Measurements from ENCODE around the gene CA10. TPM values are rescaled to one million over a fixed set of nuclear protein-coding genes. Genes with fewer than 3 reads are reported as not detected.

The CA10 gene
- total and polyA plus RNA-seq, 2 donors (not counting 3 experiments of a cell fraction or from before 2014, with no cell fraction given), result not detected

DNA sequence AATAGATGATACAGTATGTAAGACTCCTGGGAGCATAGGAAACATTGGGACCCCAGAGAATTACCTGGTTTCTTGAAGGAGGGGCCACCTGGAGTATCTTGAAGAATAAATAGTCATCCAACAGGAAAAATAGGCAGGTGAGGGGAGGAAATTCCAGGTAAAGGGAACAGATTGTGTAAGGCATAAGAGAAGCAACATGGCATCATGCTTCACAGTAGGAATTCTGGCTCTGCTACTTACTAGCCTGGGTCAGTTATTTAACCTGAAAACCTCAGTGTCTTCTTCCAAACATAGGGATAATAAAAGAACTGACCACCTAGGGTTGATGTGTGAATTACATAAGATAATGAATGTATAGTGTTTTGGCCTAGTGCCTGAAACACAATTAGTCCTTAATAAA lies 122.1 kb downstream of the CA10 start:
- Histone ChIP-seq H4K20me1 (replicated peaks; ENCODE audit: control insufficient read depth, extremely low read depth, insufficient read depth, low read length) (no peaks in the 10 kb centered on the region), H3K27ac (ENCODE audit: insufficient read depth, low read depth, low read length) (no peak overlapping the region), H3K79me2 (ENCODE audit: control insufficient read depth, insufficient read depth, low read length) (no peaks in the 10 kb centered on the region), H3K9ac (replicated peaks; ENCODE audit: extremely low read depth, insufficient read depth, low read length) (no peak overlapping the region), H3K9me3 (replicated peaks; ENCODE audit: control insufficient read depth, insufficient read depth, low read length) (no peaks in the 10 kb centered on the region), H3K4me2 (ENCODE audit: insufficient read depth, low read length) (no peak overlapping the region), H3K4me1 (ENCODE audit: control insufficient read depth, extremely low read depth, insufficient read depth, low read length) (no peaks in the 10 kb centered on the region), H3K4me3 (replicated peaks in 1 of 3; ENCODE audit: insufficient read depth in 1 of 3, low read depth in 1 of 3, low read length in 3 of 3) (no peak overlapping the region), H2AFZ (ENCODE audit: low read depth, low read length) (no peak overlapping the region), H3K27me3 (ENCODE audit: control insufficient read depth in 2 of 2, insufficient read depth in 2 of 2, low read length in 2 of 2) (no peaks in the 10 kb centered on the region), H3K9me1 (replicated peaks; ENCODE audit: control insufficient read depth, extremely low read depth, insufficient read depth, low read length) (no peaks in the 10 kb centered on the region), H3K36me3 (ENCODE audit: control insufficient read depth in 2 of 2, extremely low read depth in 1 of 2, insufficient read depth in 2 of 2, low read length in 2 of 2) (no peaks in the 10 kb centered on the region)
- ChIA-PET POLR2A (no interaction called here), CTCF (no interaction called here)
- BruUV-seq (replicated peaks), result no TSS peak
- no peak for TF ChIP-seq POLR2A (IDR thresholded peaks at IDR 0.05; ENCODE audit: low read depth, low read length)
- TF ChIP-seq EZH2 (IDR thresholded peaks at IDR 0.05; ENCODE audit: borderline replicate concordance, low read depth, low read length, severe bottlenecking), result no peak
- no peak for TF ChIP-seq MYC (IDR thresholded peaks at IDR 0.05; ENCODE audit: low read depth, low read length)
- TF ChIP-seq POLR2AphosphoS5 (IDR thresholded peaks at IDR 0.05; ENCODE audit: insufficient read depth, low read depth, low read length), result no peak
- no peak for TF ChIP-seq GATA2 (IDR thresholded peaks at IDR 0.05; ENCODE audit: insufficient read depth, insufficient read length, low read depth, low read length)
- no peak for TF ChIP-seq FOS (IDR thresholded peaks at IDR 0.05; ENCODE audit: borderline replicate concordance, insufficient read depth, low read length)
- TF ChIP-seq, protein P1, sequence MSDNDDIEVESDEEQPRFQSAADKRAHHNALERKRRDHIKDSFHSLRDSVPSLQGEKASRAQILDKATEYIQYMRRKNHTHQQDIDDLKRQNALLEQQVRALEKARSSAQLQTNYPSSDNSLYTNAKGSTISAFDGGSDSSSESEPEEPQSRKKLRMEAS (IDR thresholded peaks at IDR 0.05; ENCODE audit: insufficient read depth, insufficient read length), result no peak
- no peak for TF ChIP-seq JUN (IDR thresholded peaks at IDR 0.05; ENCODE audit: borderline replicate concordance, insufficient read depth, insufficient read length, low read depth)
- TF ChIP-seq, protein P2, sequence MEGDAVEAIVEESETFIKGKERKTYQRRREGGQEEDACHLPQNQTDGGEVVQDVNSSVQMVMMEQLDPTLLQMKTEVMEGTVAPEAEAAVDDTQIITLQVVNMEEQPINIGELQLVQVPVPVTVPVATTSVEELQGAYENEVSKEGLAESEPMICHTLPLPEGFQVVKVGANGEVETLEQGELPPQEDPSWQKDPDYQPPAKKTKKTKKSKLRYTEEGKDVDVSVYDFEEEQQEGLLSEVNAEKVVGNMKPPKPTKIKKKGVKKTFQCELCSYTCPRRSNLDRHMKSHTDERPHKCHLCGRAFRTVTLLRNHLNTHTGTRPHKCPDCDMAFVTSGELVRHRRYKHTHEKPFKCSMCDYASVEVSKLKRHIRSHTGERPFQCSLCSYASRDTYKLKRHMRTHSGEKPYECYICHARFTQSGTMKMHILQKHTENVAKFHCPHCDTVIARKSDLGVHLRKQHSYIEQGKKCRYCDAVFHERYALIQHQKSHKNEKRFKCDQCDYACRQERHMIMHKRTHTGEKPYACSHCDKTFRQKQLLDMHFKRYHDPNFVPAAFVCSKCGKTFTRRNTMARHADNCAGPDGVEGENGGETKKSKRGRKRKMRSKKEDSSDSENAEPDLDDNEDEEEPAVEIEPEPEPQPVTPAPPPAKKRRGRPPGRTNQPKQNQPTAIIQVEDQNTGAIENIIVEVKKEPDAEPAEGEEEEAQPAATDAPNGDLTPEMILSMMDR (IDR thresholded peaks at IDR 0.05; ENCODE audit: extremely low read depth in 1 of 2, insufficient read depth in 1 of 2, low read depth in 1 of 2, low read length in 2 of 2), result no peak
- dilution Hi-C loops (cut with MboI; ENCODE audit: extremely low pct_ligation_motif_present, low sequenced_read_pairs), result no loop called here
- intact Hi-C loops (cut with micrococcal nuclease), result no loop called here
- DNase-seq (ENCODE audit: low read depth, low spot score) (no peak), FAIRE-seq (no peak)
